ENCODE results near the gene SPINK8.
"Not testable (repeated sequence)": the region's sequence is repeated elsewhere in the genome, so short reads cannot be mapped to it uniquely, and the experiment has no call there.

Gene SPINK8

GRCh38 chr3:48345946-48346572 lies 12.6 kb upstream of the SPINK8 start:
- H3K9me3 ChIP-seq (ENCODE audit: control insufficient read depth, insufficient read depth, low read length): no peaks in the 10 kb centered on the region
- H3K4me1 ChIP-seq (ENCODE audit: insufficient read depth, low read length): no peaks in the 10 kb centered on the region

GRCh38 chr3:48344867-48345507 lies 11.5 kb upstream of the SPINK8 start:
- no peaks in the 10 kb centered on the region for H3K9me3 ChIP-seq (ENCODE audit: control insufficient read depth, insufficient read depth, low read length)
- H3K9ac ChIP-seq (ENCODE audit: low read depth, low read length): no peak overlapping the region
- H3K36me3 ChIP-seq (ENCODE audit: insufficient read depth, low read length): no peaks in the 10 kb centered on the region
- no peaks in the 10 kb centered on the region for H3K4me1 ChIP-seq (ENCODE audit: insufficient read depth, low read length)

More at GRCh38 chr3:48345946-48346572, 12.6 kb upstream of the SPINK8 start:
- no peaks in the 10 kb centered on the region for H3K36me3 ChIP-seq (ENCODE audit: insufficient read depth, low read length)
- H3K9ac ChIP-seq (ENCODE audit: low read depth, low read length): no peak overlapping the region

GRCh38 chr3:48343432-48343831 lies 10.0 kb upstream of the SPINK8 start:
- no peaks in the 10 kb centered on the region for H3K36me3 ChIP-seq (ENCODE audit: insufficient read depth, low read length)
- H3K9me3 ChIP-seq (ENCODE audit: control insufficient read depth, insufficient read depth, low read length): no peaks in the 10 kb centered on the region
- H3K9ac ChIP-seq (ENCODE audit: low read depth, low read length): no peak overlapping the region
- H3K4me1 ChIP-seq (ENCODE audit: insufficient read depth, low read length): no peaks in the 10 kb centered on the region

- H3K4me1 ChIP-seq (ENCODE audit: insufficient read depth, low read length): no peaks in the 10 kb centered on the region
- no peaks in the 10 kb centered on the region for H3K36me3 ChIP-seq (ENCODE audit: insufficient read depth, low read length)
- H3K9me3 ChIP-seq (ENCODE audit: control insufficient read depth, insufficient read depth, low read length): no peaks in the 10 kb centered on the region
- H3K9ac ChIP-seq (ENCODE audit: low read depth, low read length): no peak overlapping the region
These were observed 5.2 kb upstream of the SPINK8 start for GRCh38 chr3:48338635-48339034.

GRCh38 chr3:48337536-48337935 lies 4.1 kb upstream of the SPINK8 start:
- H3K36me3 ChIP-seq (ENCODE audit: insufficient read depth, low read length); H3K4me1 ChIP-seq (ENCODE audit: insufficient read depth, low read length); H3K9ac ChIP-seq (ENCODE audit: low read depth, low read length); H3K9me3 ChIP-seq (ENCODE audit: control insufficient read depth, insufficient read depth, low read length): not testable (repeated sequence)

- not testable (repeated sequence) for H3K9me3 ChIP-seq (ENCODE audit: control insufficient read depth, insufficient read depth, low read length); H3K4me1 ChIP-seq (ENCODE audit: insufficient read depth, low read length); H3K9ac ChIP-seq (ENCODE audit: low read depth, low read length); H3K36me3 ChIP-seq (ENCODE audit: insufficient read depth, low read length)
These were observed 1.8 kb upstream of the SPINK8 start for GRCh38 chr3:48335286-48335685.

GRCh38 chr3:48334605-48335004 lies 1.1 kb upstream of the SPINK8 start:
- no peak overlapping the region for H3K9ac ChIP-seq (ENCODE audit: low read depth, low read length)
- no peaks in the 10 kb centered on the region for H3K4me1 ChIP-seq (ENCODE audit: insufficient read depth, low read length)
- no peaks in the 10 kb centered on the region for H3K9me3 ChIP-seq (ENCODE audit: control insufficient read depth, insufficient read depth, low read length)
- no peaks in the 10 kb centered on the region for H3K36me3 ChIP-seq (ENCODE audit: insufficient read depth, low read length)

- not testable (repeated sequence) for H3K9ac ChIP-seq (ENCODE audit: low read depth, low read length)
These were observed 1.6 kb downstream of the SPINK8 start for GRCh38 chr3:48331706-48332435.

GRCh38 chr3:48320996-48321395 lies 12.5 kb downstream of the SPINK8 start:
- no peaks in the 10 kb centered on the region for H3K36me3 ChIP-seq (ENCODE audit: insufficient read depth, low read length)

More at GRCh38 chr3:48331706-48332435, 1.6 kb downstream of the SPINK8 start:
- H3K9me3 ChIP-seq (ENCODE audit: control insufficient read depth, insufficient read depth, low read length); H3K36me3 ChIP-seq (ENCODE audit: insufficient read depth, low read length); H3K4me1 ChIP-seq (ENCODE audit: insufficient read depth, low read length): not testable (repeated sequence)

GRCh38 chr3:48318713-48319468 lies 14.6 kb downstream of the SPINK8 start:
- Histone ChIP-seq H3K9me3 (ENCODE audit: control insufficient read depth, insufficient read depth, low read length) (peaks cover 7% of the 10 kb centered on the region; the same call in 1 of the 2 replicates), H3K9ac (ENCODE audit: low read depth, low read length) (no peak overlapping the region), H3K4me1 (ENCODE audit: insufficient read depth, low read length) (no peaks in the 10 kb centered on the region), H3K36me3 (ENCODE audit: insufficient read depth, low read length) (no peaks in the 10 kb centered on the region)

More at GRCh38 chr3:48320996-48321395, 12.5 kb downstream of the SPINK8 start:
- Histone ChIP-seq H3K9ac (ENCODE audit: low read depth, low read length) (no peak overlapping the region), H3K4me1 (ENCODE audit: insufficient read depth, low read length) (no peaks in the 10 kb centered on the region), H3K9me3 (ENCODE audit: control insufficient read depth, insufficient read depth, low read length) (no peaks in the 10 kb centered on the region)

GRCh38 chr3:48314542-48314941 lies 18.9 kb downstream of the SPINK8 start:
- Histone ChIP-seq H3K4me1 (ENCODE audit: insufficient read depth, low read length) (no peaks in the 10 kb centered on the region), H3K9ac (ENCODE audit: low read depth, low read length) (no peak overlapping the region), H3K9me3 (ENCODE audit: control insufficient read depth, insufficient read depth, low read length) (peaks cover 7% of the 10 kb centered on the region; the same call in 1 of the 2 replicates), H3K36me3 (ENCODE audit: insufficient read depth, low read length) (no peaks in the 10 kb centered on the region)

- Histone ChIP-seq H3K9me3 (ENCODE audit: control insufficient read depth, insufficient read depth, low read length) (no peaks in the 10 kb centered on the region; the same call in 1 of the 2 replicates), H3K9ac (ENCODE audit: low read depth, low read length) (no peak overlapping the region), H3K36me3 (ENCODE audit: insufficient read depth, low read length) (no peaks in the 10 kb centered on the region), H3K4me1 (ENCODE audit: insufficient read depth, low read length) (no peaks in the 10 kb centered on the region)
These were observed 26.5 kb downstream of the SPINK8 start for GRCh38 chr3:48306860-48307530.

GRCh38 chr3:48306290-48306689 lies 27.2 kb downstream of the SPINK8 start:
- Histone ChIP-seq H3K9me3 (ENCODE audit: control insufficient read depth, insufficient read depth, low read length) (no peaks in the 10 kb centered on the region; the same call in 1 of the 2 replicates), H3K4me1 (ENCODE audit: insufficient read depth, low read length) (no peaks in the 10 kb centered on the region), H3K9ac (ENCODE audit: low read depth, low read length) (no peak overlapping the region), H3K36me3 (ENCODE audit: insufficient read depth, low read length) (no peaks in the 10 kb centered on the region)

- peaks cover under 1% of the 10 kb centered on the region; the same call in 1 of the 2 replicates for H3K4me1 ChIP-seq (ENCODE audit: insufficient read depth, low read length)
- H3K36me3 ChIP-seq (ENCODE audit: insufficient read depth, low read length): no peaks in the 10 kb centered on the region
- H3K9ac ChIP-seq (ENCODE audit: low read depth, low read length): no peak overlapping the region
- H3K9me3 ChIP-seq (ENCODE audit: control insufficient read depth, insufficient read depth, low read length): no peaks in the 10 kb centered on the region; the same call in 1 of the 2 replicates
These were observed 28.1 kb downstream of the SPINK8 start for GRCh38 chr3:48305396-48305795.

Measured in ES-I3 (cell line).